ENCODE results near the gene TBRG4. TPM values are rescaled to one million over a fixed set of nuclear protein-coding genes. Genes with fewer than 3 reads are reported as not detected.
A peak's percentile ranks its signal among the peaks of the same experiment; 100 is the strongest.

The TBRG4 gene
- total RNA-seq, 2 experiments from 2014 or later: 197 TPM

DNA sequence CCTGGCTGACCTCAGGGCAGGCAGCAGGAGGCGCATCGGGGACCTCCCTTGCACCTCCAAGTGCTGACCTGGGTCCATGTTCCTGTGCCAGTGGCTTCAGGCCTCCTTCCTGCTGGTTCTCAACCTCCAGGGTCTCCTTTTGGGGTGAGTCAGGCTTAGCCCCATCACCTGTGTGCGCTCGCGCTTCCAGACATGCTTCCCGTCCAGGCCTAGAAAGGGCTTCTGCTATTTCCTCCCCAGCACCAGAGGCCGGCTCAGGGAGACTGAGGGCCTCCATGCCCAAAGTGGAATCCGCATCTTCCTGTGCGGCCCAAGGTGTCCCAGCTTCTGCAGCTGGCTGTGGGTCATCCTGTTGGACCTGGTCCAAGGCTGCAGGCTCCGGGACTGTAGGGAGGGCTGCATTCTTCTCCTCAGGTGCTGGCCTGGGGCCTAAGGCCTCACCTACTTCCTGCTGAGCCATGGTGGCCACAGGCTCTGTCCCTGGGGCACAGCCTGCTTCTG, 28.6 kb downstream of the TBRG4 start:
- TF ChIP-seq, protein P1, sequence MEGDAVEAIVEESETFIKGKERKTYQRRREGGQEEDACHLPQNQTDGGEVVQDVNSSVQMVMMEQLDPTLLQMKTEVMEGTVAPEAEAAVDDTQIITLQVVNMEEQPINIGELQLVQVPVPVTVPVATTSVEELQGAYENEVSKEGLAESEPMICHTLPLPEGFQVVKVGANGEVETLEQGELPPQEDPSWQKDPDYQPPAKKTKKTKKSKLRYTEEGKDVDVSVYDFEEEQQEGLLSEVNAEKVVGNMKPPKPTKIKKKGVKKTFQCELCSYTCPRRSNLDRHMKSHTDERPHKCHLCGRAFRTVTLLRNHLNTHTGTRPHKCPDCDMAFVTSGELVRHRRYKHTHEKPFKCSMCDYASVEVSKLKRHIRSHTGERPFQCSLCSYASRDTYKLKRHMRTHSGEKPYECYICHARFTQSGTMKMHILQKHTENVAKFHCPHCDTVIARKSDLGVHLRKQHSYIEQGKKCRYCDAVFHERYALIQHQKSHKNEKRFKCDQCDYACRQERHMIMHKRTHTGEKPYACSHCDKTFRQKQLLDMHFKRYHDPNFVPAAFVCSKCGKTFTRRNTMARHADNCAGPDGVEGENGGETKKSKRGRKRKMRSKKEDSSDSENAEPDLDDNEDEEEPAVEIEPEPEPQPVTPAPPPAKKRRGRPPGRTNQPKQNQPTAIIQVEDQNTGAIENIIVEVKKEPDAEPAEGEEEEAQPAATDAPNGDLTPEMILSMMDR (IDR thresholded peaks at IDR 0.05): no peak
- CTCF ChIA-PET: no interaction called here
- POLR2A ChIA-PET: interaction anchor here (0.7 to 1.4 kb wide), 2 partner anchors 22 to 100 kb away, joined by 3 read pairs; no protein-coding TSS in a partner anchor
- Mint-ChIP-seq H3K9me3 (no peaks in the 10 kb centered on the region), H3K27ac (no peak overlapping the region), H3K27me3 (no peaks in the 10 kb centered on the region), H3K36me3 (ENCODE audit: low read depth) (no peaks in the 10 kb centered on the region), H3K4me3 (no peak overlapping the region), H3K4me1 (ENCODE audit: low read depth) (no peaks in the 10 kb centered on the region)
- DNase-seq: no peak
- no peak for ATAC-seq
- intact Hi-C loops (cut with micrococcal nuclease): no loop called here

DNA sequence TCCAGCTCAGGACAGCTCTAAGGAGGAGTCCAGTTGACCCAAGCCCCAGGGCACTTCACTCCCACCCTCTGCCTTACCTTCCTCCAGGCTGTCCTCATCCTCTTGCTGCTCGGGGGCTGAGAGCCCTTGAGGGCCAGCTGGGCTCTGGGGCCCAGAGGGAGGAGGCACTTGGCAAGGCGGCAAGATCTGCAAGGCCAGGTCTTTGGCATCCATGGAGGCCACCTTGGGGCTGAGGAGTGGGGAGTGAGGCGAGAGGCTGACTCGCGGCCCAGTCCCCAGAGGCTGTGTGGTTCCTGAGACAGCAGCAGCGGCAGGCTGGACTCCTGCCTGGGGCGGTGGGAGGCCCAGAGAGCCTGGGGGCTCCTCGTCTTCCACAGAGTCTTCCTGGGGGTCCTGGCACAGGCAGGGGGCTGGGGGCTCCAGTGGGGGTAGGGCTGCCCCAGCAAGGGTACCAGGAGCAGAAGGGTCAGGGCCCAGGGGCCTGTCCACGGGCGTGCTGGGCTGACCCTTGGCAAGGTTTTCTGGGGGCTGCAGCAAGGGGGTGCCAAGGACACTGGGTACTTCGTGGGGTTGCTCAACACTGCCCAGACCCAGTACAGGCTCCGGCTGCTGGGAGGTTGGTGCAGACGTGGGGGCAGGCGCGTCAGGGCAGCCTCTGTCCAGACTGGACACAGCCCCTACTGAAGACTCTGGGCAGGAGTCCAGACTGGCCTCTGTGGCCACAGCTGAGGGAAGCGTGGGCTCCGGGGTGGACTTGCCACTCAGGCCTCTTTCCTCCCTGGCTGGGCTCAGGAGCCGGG, 29.3 kb downstream of the TBRG4 start:
- no peaks in the 10 kb centered on the region for H3K9me3 Mint-ChIP-seq
- H3K4me1 Mint-ChIP-seq (ENCODE audit: low read depth): no peaks in the 10 kb centered on the region
- H3K27ac Mint-ChIP-seq: no peak overlapping the region
- CTCF ChIA-PET: no interaction called here
- no peak overlapping the region for H3K4me3 Mint-ChIP-seq
- H3K27me3 Mint-ChIP-seq: no peaks in the 10 kb centered on the region
- POLR2A ChIA-PET: interaction anchor here (0.7 to 1.4 kb wide), 2 partner anchors 22 to 99 kb away, joined by 3 read pairs; no protein-coding TSS in a partner anchor
- intact Hi-C loops (cut with micrococcal nuclease): no loop called here
- TF ChIP-seq, protein P1 (IDR thresholded peaks at IDR 0.05): no peak
- DNase-seq: no peak
- no peak for ATAC-seq
- no peaks in the 10 kb centered on the region for H3K36me3 Mint-ChIP-seq (ENCODE audit: low read depth)

DNA sequence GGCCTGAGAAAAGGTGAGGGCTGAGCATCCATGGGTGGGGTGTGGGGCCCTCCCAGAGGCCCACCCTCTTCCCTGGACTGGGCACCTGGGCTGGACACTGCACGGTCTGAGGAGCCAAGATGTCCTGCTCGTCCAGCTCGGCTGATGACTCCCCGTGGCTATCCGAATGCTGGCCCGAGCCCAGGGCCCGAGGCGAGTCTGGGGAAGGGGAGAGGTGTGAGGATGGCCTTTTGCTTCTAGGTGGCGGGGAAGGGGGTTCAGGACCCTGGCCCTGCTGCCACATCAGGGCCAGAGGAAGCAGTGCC, 29.9 kb downstream of the TBRG4 start:
- intact Hi-C loops (cut with micrococcal nuclease): no loop called here
- Mint-ChIP-seq H3K4me1 (ENCODE audit: low read depth) (no peaks in the 10 kb centered on the region), H3K4me3 (no peak overlapping the region), H3K27ac (no peak overlapping the region), H3K36me3 (ENCODE audit: low read depth) (no peaks in the 10 kb centered on the region), H3K9me3 (no peaks in the 10 kb centered on the region), H3K27me3 (no peaks in the 10 kb centered on the region)
- ChIA-PET POLR2A (interaction anchor here (1.0 to 1.4 kb wide), 2 partner anchors 98 kb away, joined by 3 read pairs; no protein-coding TSS in a partner anchor), CTCF (interaction anchor here (1.6 kb wide), 1 partner anchor 54 kb away, joined by 4 read pairs; no protein-coding TSS in a partner anchor)
- DNase-seq: no peak
- ATAC-seq: no peak
- TF ChIP-seq, protein P1 (IDR thresholded peaks at IDR 0.05): no peak

DNA sequence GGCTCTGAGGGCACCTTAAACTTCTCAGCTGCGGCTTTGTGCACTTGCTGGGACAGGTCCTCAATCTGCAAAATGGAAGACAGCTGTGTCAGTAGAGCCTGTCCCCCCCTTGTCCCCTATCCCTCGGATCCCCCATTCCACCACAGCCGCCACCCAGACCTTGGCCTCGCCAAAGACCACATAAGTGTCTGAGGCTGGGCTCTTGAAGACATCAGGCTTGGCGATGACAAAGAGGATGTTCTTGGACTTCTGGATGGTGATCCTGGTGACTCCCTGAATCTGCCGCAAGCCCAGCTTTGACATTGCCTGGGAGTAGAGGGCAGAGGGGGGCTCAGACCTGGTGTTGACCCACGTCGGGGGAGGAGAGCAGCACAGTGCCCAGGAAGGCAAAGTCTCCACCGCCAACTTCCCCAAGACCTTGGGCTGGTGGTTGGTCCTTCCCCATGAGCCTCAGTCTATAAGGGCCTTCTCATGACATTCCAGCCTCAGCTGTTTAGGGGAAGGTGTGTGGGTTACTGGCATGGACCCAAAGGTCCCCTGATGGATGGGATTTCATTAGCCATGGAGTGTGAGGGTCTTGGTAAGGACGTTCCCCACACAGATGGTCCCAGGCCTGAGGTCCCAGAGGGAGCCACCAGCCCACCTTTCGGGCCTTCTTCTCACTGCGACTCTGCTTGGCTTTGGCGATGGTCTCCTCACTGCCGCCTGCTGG, 30.4 kb downstream of the TBRG4 start:
- DNase-seq (no peak), ATAC-seq (no peak)
- H3K27ac Mint-ChIP-seq: peak overlapping the region; percentile 16
- H3K4me3 Mint-ChIP-seq: no peak overlapping the region
- H3K4me1 Mint-ChIP-seq (ENCODE audit: low read depth): peaks cover 2% of the 10 kb centered on the region
- TF ChIP-seq, protein P1 (IDR thresholded peaks at IDR 0.05): no peak
- H3K27me3 Mint-ChIP-seq: no peaks in the 10 kb centered on the region
- ChIA-PET POLR2A (interaction anchor here (1.0 to 1.1 kb wide), 4 partner anchors 20 to 97 kb away, joined by 3 to 4 read pairs (median 3); no protein-coding TSS in a partner anchor), CTCF (interaction anchor here (1.6 kb wide), 1 partner anchor 55 kb away, joined by 4 read pairs; no protein-coding TSS in a partner anchor)
- H3K9me3 Mint-ChIP-seq: no peaks in the 10 kb centered on the region
- peaks cover 3% of the 10 kb centered on the region for H3K36me3 Mint-ChIP-seq (ENCODE audit: low read depth)
- intact Hi-C loops (cut with micrococcal nuclease): no loop called here

All from activated CD8-positive, alpha-beta T cell treated with anti-CD3 and anti-CD28 coated beads for 36 hours (primary cell).